Muscle layer of colon (tissue), 2 donors: ENCODE data around the gene PTPN22.

ENCODE experiments used
- H3K27ac ChIP-seq: one replicate; pipeline ENCODE4 v1.7.0; 2013; ENCODE audit warnings: low read depth, mild to moderate bottlenecking, low read length, moderate library complexity
- H3K27me3 ChIP-seq, 2 donors: one replicate each; pipeline ENCODE4 v1.7.0; 2013; ENCODE audit warnings: low read length in 2 of 2, mild to moderate bottlenecking in 2 of 2; ENCODE audit not compliant: insufficient read depth in 2 of 2, control insufficient read depth in 1 of 2
- H3K36me3 ChIP-seq: one replicate; pipeline ENCODE4 v1.7.0; 2013; ENCODE audit warnings: mild to moderate bottlenecking, low read length; ENCODE audit not compliant: insufficient read depth
- H3K4me1 ChIP-seq: one replicate; pipeline ENCODE4 v1.7.0; 2013; ENCODE audit warnings: mild to moderate bottlenecking, low read length; ENCODE audit not compliant: insufficient read depth
- H3K4me3 ChIP-seq, 2 donors: one replicate each; pipeline ENCODE4 v1.7.0; 2013; ENCODE audit warnings: low read length in 2 of 2, low read depth in 1 of 2, mild to moderate bottlenecking in 1 of 2, moderate library complexity in 1 of 2
- H3K9ac ChIP-seq: one replicate; pipeline ENCODE4 v1.7.0; 2013; ENCODE audit warnings: low read length
- H3K9me3 ChIP-seq: one replicate; pipeline ENCODE4 v1.7.0; 2013; ENCODE audit warnings: mild to moderate bottlenecking, low read length
- donor health status: abdominal sarcoma.
- donor health status: Adenocarcinoma of cecum.

PTPN22 gene

GRCh38 chr1:113886417-113887401 lies 15.2 kb upstream of the PTPN22 start:
- no peak overlapping the region for H3K4me3 ChIP-seq
- no peaks in the 10 kb centered on the region for H3K4me1 ChIP-seq
- no peaks in the 10 kb centered on the region for H3K9me3 ChIP-seq
- no peak overlapping the region for H3K27ac ChIP-seq
- H3K36me3 ChIP-seq, result no peaks in the 10 kb centered on the region
- no peak overlapping the region for H3K9ac ChIP-seq
- no peaks in the 10 kb centered on the region for H3K27me3 ChIP-seq

DNA sequence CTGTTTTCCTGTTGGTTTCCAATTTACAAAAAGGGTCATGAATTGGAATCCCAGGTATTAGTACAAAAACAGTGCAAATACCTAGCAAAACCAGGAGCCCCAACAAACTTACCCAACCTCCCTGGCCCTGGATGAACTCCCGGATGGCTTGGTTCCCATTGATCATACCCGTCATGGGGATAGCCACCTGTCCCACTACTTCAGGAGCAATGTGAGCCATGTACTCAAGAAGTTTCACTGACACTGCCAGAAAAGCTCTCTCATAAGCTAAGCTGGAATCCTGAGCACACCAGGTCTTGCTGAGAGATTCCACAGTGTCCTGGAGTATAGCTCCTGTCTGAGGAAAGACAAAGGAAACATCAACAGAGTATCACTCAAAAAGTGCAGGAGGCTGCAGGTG lies 10.1 kb upstream of the PTPN22 start:
- Histone ChIP-seq H3K9ac (no peak overlapping the region), H3K4me1 (no peaks in the 10 kb centered on the region), H3K27ac (no peak overlapping the region), H3K9me3 (no peaks in the 10 kb centered on the region), H3K27me3 (no peaks in the 10 kb centered on the region), H3K4me3 (no peak overlapping the region), H3K36me3 (no peaks in the 10 kb centered on the region)

DNA sequence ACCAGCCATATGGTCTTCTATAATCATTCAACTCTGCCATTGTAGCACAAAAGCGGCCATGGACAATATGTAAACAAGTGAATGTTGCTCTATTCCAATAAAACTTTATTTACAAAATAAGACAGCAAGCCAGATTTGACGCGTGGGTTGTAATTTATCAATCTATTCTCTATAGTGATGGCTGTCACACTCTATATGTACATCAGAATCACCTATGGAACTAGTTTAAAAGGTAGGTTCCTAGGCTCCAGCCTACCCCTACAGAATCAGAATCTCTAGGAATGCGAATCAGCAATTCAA lies 8.2 kb upstream of the PTPN22 start:
- H3K27me3 ChIP-seq, result no peaks in the 10 kb centered on the region
- H3K36me3 ChIP-seq, result no peaks in the 10 kb centered on the region
- no peak overlapping the region for H3K4me3 ChIP-seq
- H3K9ac ChIP-seq, result no peak overlapping the region
- no peak overlapping the region for H3K27ac ChIP-seq
- no peaks in the 10 kb centered on the region for H3K4me1 ChIP-seq
- no peaks in the 10 kb centered on the region for H3K9me3 ChIP-seq

- H3K9ac ChIP-seq, result no peak overlapping the region
- H3K4me1 ChIP-seq, result no peaks in the 10 kb centered on the region
- no peaks in the 10 kb centered on the region for H3K36me3 ChIP-seq
- H3K4me3 ChIP-seq, result no peak overlapping the region
- no peaks in the 10 kb centered on the region for H3K9me3 ChIP-seq
- H3K27ac ChIP-seq, result no peak overlapping the region
- no peaks in the 10 kb centered on the region for H3K27me3 ChIP-seq
Measured at GRCh38 chr1:113876176-113876575, 4.7 kb upstream of the PTPN22 start.

GRCh38 chr1:113875714-113876113 lies 4.2 kb upstream of the PTPN22 start:
- Histone ChIP-seq H3K9ac (no peak overlapping the region), H3K4me3 (no peak overlapping the region), H3K36me3 (no peaks in the 10 kb centered on the region), H3K27ac (no peak overlapping the region), H3K4me1 (no peaks in the 10 kb centered on the region), H3K27me3 (no peaks in the 10 kb centered on the region), H3K9me3 (no peaks in the 10 kb centered on the region)

DNA sequence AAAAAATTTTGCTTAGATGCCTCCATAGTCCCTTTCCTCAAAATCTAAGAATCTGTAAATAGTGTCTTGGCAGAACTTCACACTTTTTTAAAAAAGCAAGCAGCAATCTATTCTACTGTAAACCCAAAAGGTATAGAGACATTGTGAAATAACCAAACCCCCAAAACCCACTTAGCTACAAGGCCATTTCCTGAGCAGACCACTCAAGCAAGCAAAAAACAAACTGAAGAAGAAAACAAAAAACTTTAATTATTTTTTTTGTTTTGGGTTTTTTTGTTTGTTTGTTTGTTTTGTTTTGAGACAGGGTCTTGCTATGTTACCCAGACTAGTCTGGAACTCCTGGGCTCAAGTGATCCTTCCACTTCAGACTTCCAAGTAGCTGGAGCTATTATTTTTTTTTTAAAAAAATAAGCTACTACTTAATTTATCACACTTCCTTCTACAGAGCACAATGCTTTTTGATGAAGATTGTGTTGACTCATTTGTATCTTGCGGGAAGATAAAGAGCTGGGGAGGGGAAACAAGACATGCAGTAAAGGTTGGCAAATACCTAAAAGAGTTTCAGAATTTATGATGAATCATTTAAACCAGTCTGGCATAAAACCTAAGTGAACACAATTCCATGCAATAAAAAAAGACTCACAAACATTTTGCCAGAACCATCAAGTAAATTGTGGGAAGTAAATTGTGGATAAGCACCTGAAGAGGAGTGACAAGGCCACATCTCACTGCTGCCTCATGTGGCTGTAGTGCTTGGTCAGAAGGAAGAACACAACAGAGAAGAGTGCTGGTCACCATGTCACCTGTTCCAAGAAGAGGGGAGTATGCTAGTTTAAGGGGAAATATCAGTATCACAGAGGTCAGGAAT lies 2.7 kb upstream of the PTPN22 start:
- no peaks in the 10 kb centered on the region for H3K27me3 ChIP-seq
- no peak overlapping the region for H3K9ac ChIP-seq
- H3K4me3 ChIP-seq, result no peak overlapping the region
- H3K4me1 ChIP-seq, result no peaks in the 10 kb centered on the region
- no peaks in the 10 kb centered on the region for H3K9me3 ChIP-seq
- no peak overlapping the region for H3K27ac ChIP-seq
- no peaks in the 10 kb centered on the region for H3K36me3 ChIP-seq

- no peaks in the 10 kb centered on the region for H3K27me3 ChIP-seq
- H3K9me3 ChIP-seq, result no peaks in the 10 kb centered on the region
- no peak overlapping the region for H3K9ac ChIP-seq
- H3K36me3 ChIP-seq, result no peaks in the 10 kb centered on the region
- no peak overlapping the region for H3K27ac ChIP-seq
- H3K4me3 ChIP-seq, result no peak overlapping the region
- H3K4me1 ChIP-seq, result no peaks in the 10 kb centered on the region
Measured at GRCh38 chr1:113872219-113872935, 865 bp upstream of the PTPN22 start.

GRCh38 chr1:113870778-113871177 lies 734 bp downstream of the PTPN22 start:
- Histone ChIP-seq H3K9me3 (no peaks in the 10 kb centered on the region), H3K27ac (no peak overlapping the region), H3K4me1 (no peaks in the 10 kb centered on the region), H3K36me3 (no peaks in the 10 kb centered on the region), H3K9ac (no peak overlapping the region), H3K4me3 (no peak overlapping the region), H3K27me3 (no peaks in the 10 kb centered on the region)

DNA sequence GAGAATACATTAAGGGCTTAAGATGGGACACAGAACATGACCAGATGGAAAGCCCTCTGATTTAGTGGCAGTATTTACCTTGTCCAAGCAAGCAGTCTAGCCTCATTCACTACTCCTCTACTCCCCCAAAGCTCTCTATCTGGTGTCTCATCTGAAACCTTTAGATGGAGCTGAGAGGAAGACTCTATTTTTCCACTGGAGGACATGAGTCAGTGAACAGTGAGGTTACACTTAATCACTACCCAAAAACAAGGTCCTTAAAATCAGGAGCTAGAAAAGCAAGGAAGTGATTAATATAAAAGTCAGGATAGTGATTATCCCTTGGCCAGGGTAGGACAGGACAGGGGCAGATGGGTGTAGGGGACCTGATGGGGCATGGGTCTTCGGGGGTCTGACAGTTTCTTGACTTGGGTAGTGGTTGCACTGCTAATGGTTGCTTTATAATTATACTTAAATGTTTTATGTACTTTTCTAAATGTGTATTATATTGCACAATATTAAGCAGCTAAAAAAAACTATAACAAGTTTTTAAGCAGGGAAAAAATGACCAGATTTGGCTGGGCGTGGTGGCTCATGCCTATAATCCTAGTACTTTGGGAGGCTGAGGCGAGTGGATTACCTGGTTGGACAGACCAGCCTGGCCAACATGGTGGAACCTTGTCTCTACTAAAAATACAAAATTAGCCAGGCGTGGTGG lies 3.0 kb downstream of the PTPN22 start:
- Histone ChIP-seq H3K36me3 (no peaks in the 10 kb centered on the region), H3K4me3 (no peak overlapping the region), H3K27me3 (no peaks in the 10 kb centered on the region), H3K9ac (no peak overlapping the region), H3K9me3 (no peaks in the 10 kb centered on the region), H3K4me1 (no peaks in the 10 kb centered on the region), H3K27ac (no peak overlapping the region)

- Histone ChIP-seq H3K36me3 (no peaks in the 10 kb centered on the region), H3K9me3 (no peaks in the 10 kb centered on the region), H3K27ac (no peak overlapping the region), H3K4me1 (no peaks in the 10 kb centered on the region), H3K4me3 (no peak overlapping the region), H3K27me3 (no peaks in the 10 kb centered on the region), H3K9ac (no peak overlapping the region)
Measured at GRCh38 chr1:113861641-113862040, 9.9 kb downstream of the PTPN22 start.

DNA sequence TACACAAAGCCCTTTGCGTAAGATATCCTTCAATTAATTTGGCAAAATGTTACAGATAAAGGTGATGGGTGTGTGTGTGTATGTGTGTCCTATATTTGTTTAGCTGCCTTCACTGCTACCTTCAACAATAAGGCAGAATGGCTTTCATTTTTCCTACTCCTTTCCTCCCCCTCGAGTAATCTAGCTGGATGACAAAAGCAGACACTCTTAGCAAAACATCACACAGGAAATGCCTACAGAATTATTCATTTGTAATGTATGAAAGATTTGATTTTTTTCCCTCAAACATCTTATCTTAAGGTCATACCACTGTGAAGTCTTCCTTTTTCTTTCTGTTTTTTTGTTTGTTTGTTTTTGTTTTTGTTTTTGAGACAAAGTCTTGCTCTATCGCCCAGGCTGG lies 10.6 kb downstream of the PTPN22 start:
- no peak overlapping the region for H3K4me3 ChIP-seq
- no peak overlapping the region for H3K9ac ChIP-seq
- H3K9me3 ChIP-seq, result no peaks in the 10 kb centered on the region
- no peak overlapping the region for H3K27ac ChIP-seq
- no peaks in the 10 kb centered on the region for H3K27me3 ChIP-seq
- H3K36me3 ChIP-seq, result no peaks in the 10 kb centered on the region
- H3K4me1 ChIP-seq, result no peaks in the 10 kb centered on the region
